K562 (cell line): ENCODE data around the gene C6orf163. TPM values are rescaled to one million over a fixed set of nuclear protein-coding genes. Genes with fewer than 3 reads are reported as not detected.
A peak's percentile ranks its signal among the peaks of the same experiment; 100 is the strongest.
"Not testable (repeated sequence)": the region's sequence is repeated elsewhere in the genome, so short reads cannot be mapped to it uniquely, and the experiment has no call there.

Source experiments
- ATAC-seq: fragments of 200-7000 bp; cut with Tn5 transposase; 3 replicates; pipeline ENCODE4 v1.9.1; 2020; ENCODE audit warnings: moderate library complexity
- BruUV-seq: library from RNA; stranded (reverse); fragments of 400-500 nt; replicated peaks from 2 replicates; lab custom pipeline; 2021; lab: Mats Ljungman, UMichigan
- CTCF ChIA-PET: fragments of 300-600 bp; formaldehyde crosslinking; extraction: SDS; loops from one replicate; lab custom pipeline; 2021; ENCODE audit warnings: low intra/inter-chr PET ratio; lab: Yijun Ruan, JAX
- POLR2A ChIA-PET: fragments of 300-600, 350-650 bp; sonication (Branson Sonifier 250); formaldehyde crosslinking; extraction: SDS; loops from one replicate; lab custom pipeline; 2021; ENCODE audit warnings: antibody characterized with exemption, inconsistent platforms; lab: Yijun Ruan, JAX
- DNase-seq, 4 experiments: peaks; one replicate each; pipeline versions ENCODE4 v3.0.0 to v3.0.0-alpha.2; 2011 to 2018; ENCODE audit warnings: low spot score in 3 of 4, mixed read lengths in 3 of 4; ENCODE audit errors: extremely low read depth in 1 of 4
- FAIRE-seq: peaks from 2 replicates; lab custom pipeline; 2011; peaks lifted over from hg19 to GRCh38; lab: Jason Lieb, UNC
- H2AFZ ChIP-seq: 2 replicates; pipeline ENCODE4 v1.6.0; 2011; ENCODE audit warnings: low read depth, low read length, control low read depth, inconsistent platforms
- H3K27ac ChIP-seq: fragments of 200-600 bp; 3 replicates; pipeline ENCODE4 v1.8.0; 2011; ENCODE audit warnings: low read depth, mild to moderate bottlenecking, control low read depth, inconsistent platforms, low read length, moderate library complexity, mixed read lengths; ENCODE audit errors: extremely low read depth
- H3K27me3 ChIP-seq, 2 experiments: fragments of 300-600 bp in 1 of 2; 2 replicates in 1 of 2; 3 replicates in 1 of 2; pipeline versions ENCODE4 v1.6.0 to v1.8.0; 2011; ENCODE audit warnings: inconsistent platforms in 2 of 2, low read length in 2 of 2, mild to moderate bottlenecking in 1 of 2, mixed read lengths in 1 of 2, moderate library complexity in 1 of 2; ENCODE audit not compliant: control insufficient read depth in 2 of 2, insufficient read depth in 2 of 2
- H3K36me3 ChIP-seq: fragments of 300-600 bp; 3 replicates; pipeline ENCODE4 v1.8.0; 2011; ENCODE audit warnings: mild to moderate bottlenecking, low read length, inconsistent platforms; ENCODE audit not compliant: control insufficient read depth, insufficient read depth
- H3K4me1 ChIP-seq, 2 experiments: fragments of 200-600 bp in 1 of 2; replicated peaks in 1 of 2; 2 replicates in 1 of 2; 3 replicates in 1 of 2; pipeline versions ENCODE4 v1.5.1 to v1.8.0; 2011; ENCODE audit warnings: inconsistent platforms in 2 of 2, low read length in 2 of 2, mild to moderate bottlenecking in 1 of 2, mixed read lengths in 1 of 2, moderate library complexity in 1 of 2; ENCODE audit not compliant: control insufficient read depth in 2 of 2, insufficient read depth in 2 of 2
- H3K4me2 ChIP-seq: 2 replicates; pipeline ENCODE4 v1.6.1; 2011; ENCODE audit warnings: low read length, control low read depth, inconsistent platforms, mixed read lengths; ENCODE audit not compliant: insufficient read depth
- H3K4me3 ChIP-seq: fragments of 200-600 bp; sonication (generic), shearing (Covaris generic); 2 replicates; pipeline ENCODE4 v1.5.1; 2016; ENCODE audit warnings: control low read depth, inconsistent platforms
- H3K79me2 ChIP-seq: fragments of 200-600 bp; 3 replicates; pipeline ENCODE4 v1.8.0; 2011; ENCODE audit warnings: low read length, inconsistent platforms; ENCODE audit not compliant: control insufficient read depth, insufficient read depth
- H3K9ac ChIP-seq, 2 experiments: 2 replicates each; pipeline versions ENCODE4 v1.6.0 to v1.6.1; 2011; ENCODE audit warnings: low read depth in 2 of 2, low read length in 2 of 2, control low read depth in 1 of 2, inconsistent platforms in 1 of 2, mild to moderate bottlenecking in 1 of 2, mixed read lengths in 1 of 2; ENCODE audit not compliant: insufficient read depth in 1 of 2
- H3K9me1 ChIP-seq: one replicate; pipeline ENCODE4 v1.6.0; 2011; ENCODE audit warnings: inconsistent platforms, mild to moderate bottlenecking, low read length, moderate library complexity; ENCODE audit not compliant: control insufficient read depth, insufficient read depth
- H3K9me3 ChIP-seq: replicated peaks from 2 replicates; pipeline ENCODE4 v1.5.1; 2011; ENCODE audit warnings: low read depth, low read length, inconsistent platforms; ENCODE audit not compliant: control insufficient read depth, insufficient read depth
- H4K20me1 ChIP-seq: replicated peaks from 2 replicates; pipeline ENCODE4 v1.6.1; 2011; ENCODE audit warnings: low read length, inconsistent platforms, mixed read lengths; ENCODE audit not compliant: control insufficient read depth, insufficient read depth
- AFF1 ChIP-seq, 2 experiments: fragments of 450-650 bp; IDR thresholded peaks; 2 replicates each; pipeline ENCODE4 v1.6.1; 2018; ENCODE audit warnings: mild to moderate bottlenecking in 2 of 2, low read depth in 1 of 2; ENCODE audit not compliant: partially characterized antibody in 2 of 2
- TRIM24 ChIP-seq, 2 experiments: fragments of 450-650 bp; IDR thresholded peaks; 2 replicates each; pipeline ENCODE4 v1.6.1; 2016
- WGBS: fragments of 100-300 bp; shearing (Covaris generic); methylation state at CpG from one replicate; pipeline ENCODE4 v1.1.6; 2016; ENCODE audit warnings: low coverage, mixed read lengths; ENCODE audit not compliant: insufficient coverage; ENCODE audit errors: missing lambda C conversion rate; 5-methylcytosine and 5-hydroxymethylcytosine counted together
- in situ Hi-C: fragments of 300-500 bp; cut with MboI; formaldehyde crosslinking; loops from 4 replicates; pipeline ENCODE4 v1.15.0; 2018; ENCODE audit warnings: inconsistent platforms, mixed read lengths
- intact Hi-C: fragments of 100-400 bp; cut with micrococcal nuclease; formaldehyde crosslinking; loops from 2 replicates; pipeline ENCODE4 v1.14.2; 2022
- polyA plus RNA-seq, 8 experiments: library from polyadenylated mRNA; depleted of rRNA in 4 of 8; stranded (reverse) in 5 of 8; unstranded in 3 of 8; fragments of >200 nt; fragmentation: Nextera tagmentation in 2 of 8; fragmentation: Illumina TruSeq in 1 of 8; extraction: Ambion mirVana in 2 of 8; extraction: Trizol in 1 of 8; gene quantifications; 2 replicates each; pipeline versions ENCODE4 v1.2.1 to v1.2.3, GENCODE V29; 2011 to 2014; ENCODE audit warnings: inconsistent platforms in 1 of 8, missing spikeins in 1 of 8
- total RNA-seq, 7 experiments: library from RNA; depleted of rRNA in 6 of 7; stranded (reverse); fragments of >200 nt in 6 of 7; fragmentation: Illumina TruSeq in 2 of 7; extraction: Trizol in 2 of 7; gene quantifications; 2 replicates each; pipeline versions ENCODE4 v1.2.1 to v1.2.3, GENCODE V29; 2011 to 2021; ENCODE audit warnings: low replicate concordance in 1 of 7

C6orf163 gene
- total and polyA plus RNA-seq, 9 of the 15 experiments (the other 6 are each of a cell fraction or from before 2014, with no cell fraction given), result 0.67 to 4.7 (median 1.5) TPM

- CTCF ChIA-PET, H3K9me1 ChIP-seq, H2AFZ ChIP-seq, DNase-seq, FAIRE-seq, ATAC-seq, H3K4me1 ChIP-seq, H3K9me3 ChIP-seq, H3K36me3 ChIP-seq, H3K9ac ChIP-seq, BruUV-seq, in situ Hi-C loops, H3K79me2 ChIP-seq, H4K20me1 ChIP-seq, H3K4me2 ChIP-seq, POLR2A ChIA-PET: not testable (repeated sequence)
- WGBS, result 75% methylated on average over 1 of the region's 1 CpG
- 0 out of 4 replicates have a peak, but pooled peaks of 1 of the 2 experiments have one; percentile 15 for TF ChIP-seq TRIM24 (IDR thresholded peaks at IDR 0.05)
- TF ChIP-seq AFF1 (IDR thresholded peaks at IDR 0.05; ENCODE audit: low read depth in 1 of 2, partially characterized antibody in 2 of 2), result peak in 1 of 2 experiments; percentile 91
- TF ChIP-seq, all 486 proteins: peak for 2; not testable (repeated sequence) for 484
- not testable (repeated sequence) for H3K27me3 ChIP-seq, H3K4me3 ChIP-seq, H3K27ac ChIP-seq
- intact Hi-C loops, result loop anchor here (2.0 to 5.0 kb wide), 2 partner anchors 41 to 257 kb away; no protein-coding TSS in a partner anchor
These were observed 20.7 kb upstream of the C6orf163 start for GRCh38 chr6:87323880-87324279.
